Measurements from ENCODE around the gene EAF2.

EAF2 gene

DNA sequence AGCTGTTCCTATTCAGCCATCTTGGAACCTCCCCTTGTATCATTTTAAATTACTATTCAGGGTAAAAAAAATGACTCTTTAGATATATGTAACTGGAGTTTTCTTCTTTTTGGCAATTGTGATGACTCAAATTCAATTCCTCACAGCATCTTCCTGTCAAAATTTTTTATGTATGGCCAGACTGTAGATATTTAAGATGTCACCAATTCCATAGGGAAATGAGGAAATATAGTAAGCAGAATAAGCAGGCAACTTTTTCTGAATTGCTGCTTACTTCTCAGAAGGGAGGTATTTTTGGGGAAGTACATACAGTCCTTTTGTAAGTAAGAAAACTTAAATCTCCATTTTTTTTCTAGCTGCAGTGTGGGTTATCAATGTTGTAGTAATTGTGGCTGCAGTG lies 28.8 kb downstream of the EAF2 start:
- no peak for DNase-seq

DNA sequence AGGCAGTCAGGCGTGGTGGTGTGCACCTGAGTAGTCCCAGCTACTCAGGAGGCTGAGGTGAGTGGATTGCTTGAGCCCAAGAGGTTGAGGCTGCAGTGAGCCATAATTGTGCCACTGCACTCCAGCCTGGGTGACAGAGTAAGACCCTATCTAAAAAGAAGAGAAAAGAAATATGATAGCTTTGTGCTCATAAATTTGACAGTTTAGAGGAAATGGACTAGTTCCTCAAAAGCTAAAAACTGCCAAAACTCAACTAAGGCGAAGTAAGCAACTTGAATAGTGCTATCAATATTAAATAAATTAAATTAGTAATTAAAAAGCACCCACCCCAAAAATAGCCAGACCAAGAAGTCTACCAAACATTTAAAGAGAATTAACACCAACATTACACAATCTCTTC lies 34.7 kb downstream of the EAF2 start:
- no peak for DNase-seq

DNA sequence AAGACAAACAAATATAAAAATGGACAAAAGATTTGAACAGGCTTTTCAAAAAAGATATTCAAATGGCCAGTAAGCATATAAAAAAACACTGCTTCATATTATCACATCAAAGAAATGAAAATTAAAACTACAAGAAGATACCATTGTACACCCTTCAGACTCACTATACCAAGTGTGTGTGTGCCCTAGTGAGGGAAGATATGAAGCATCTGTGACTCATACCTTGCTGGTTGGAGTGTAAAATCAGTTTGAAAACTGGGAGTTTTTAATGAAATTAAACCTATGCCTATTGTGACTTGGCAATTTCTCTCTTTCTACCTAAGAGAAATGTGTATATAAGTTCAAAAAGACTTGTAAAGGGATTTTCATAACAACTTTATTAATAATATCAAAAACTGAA lies 35.7 kb downstream of the EAF2 start:
- no peak for DNase-seq

DNA sequence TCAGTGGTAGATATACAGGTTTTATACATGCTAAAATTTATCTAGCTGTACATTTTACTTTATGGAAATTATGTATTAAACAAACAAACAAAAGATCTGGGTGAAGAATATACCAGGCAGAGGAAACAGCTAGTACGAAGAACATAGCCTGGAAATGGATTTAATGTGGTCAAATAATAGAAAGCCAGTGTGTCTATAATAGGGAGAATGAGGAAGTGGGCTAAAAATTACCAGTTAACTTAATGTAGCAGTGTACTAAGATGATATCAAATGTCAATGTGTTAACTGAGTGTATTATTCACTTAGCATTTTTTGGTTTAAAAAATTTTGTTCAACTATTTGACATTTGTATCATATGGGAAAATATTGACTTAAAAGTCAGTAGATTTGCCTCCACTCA lies 36.4 kb downstream of the EAF2 start:
- no peak for DNase-seq

DNA sequence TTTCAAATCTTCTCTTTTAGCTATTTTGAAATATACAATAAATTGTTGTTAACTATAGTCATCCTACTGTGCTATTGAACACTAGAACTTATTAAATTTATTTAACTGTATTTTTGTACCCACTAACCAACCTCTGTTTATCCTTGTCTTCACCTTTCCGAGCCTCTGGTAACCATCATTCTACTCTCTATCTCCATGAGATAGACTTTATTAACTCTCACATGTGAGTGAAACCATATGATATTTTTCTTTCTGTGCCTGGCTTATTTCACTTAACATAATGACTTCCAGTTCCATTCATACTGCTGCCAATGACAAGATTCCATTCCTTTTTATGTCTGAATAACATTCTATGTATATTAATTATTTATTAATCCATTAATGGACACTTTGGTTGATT lies 43.4 kb downstream of the EAF2 start:
- no peak for DNase-seq

DNA sequence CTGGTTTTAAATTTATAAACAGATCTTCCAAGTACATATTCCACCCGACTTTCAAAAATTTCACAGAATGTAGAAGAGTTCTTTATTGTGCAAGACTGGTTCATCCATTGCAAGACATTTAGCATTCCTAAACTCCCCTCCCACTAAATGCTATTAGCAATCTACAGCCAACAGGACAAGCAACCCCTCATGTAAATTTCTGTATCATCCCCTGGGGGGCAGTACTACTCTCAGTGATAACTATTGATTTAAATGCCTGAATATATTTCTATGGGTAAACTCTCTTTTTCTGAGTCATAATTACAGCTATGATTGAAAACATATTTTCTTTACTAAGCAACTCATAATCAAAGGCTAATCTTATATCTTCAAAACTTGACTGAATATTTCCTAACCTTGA lies 48.5 kb downstream of the EAF2 start:
- no peak for DNase-seq

- DNase-seq = no peak
Measured at GRCh38 chr3:121885386-121885785, 50.4 kb downstream of the EAF2 start.

GRCh38 chr3:121894301-121894990 lies 59.4 kb downstream of the EAF2 start, which contains the start of gene SLC15A2:
TSS of gene SLC15A2 (plus strand) at chr3:121894401. CDS start at chr3:121894477, 76 bp downstream.
- DNase-seq = no peak

GRCh38 chr3:121895121-121895520 lies 60.1 kb downstream of the EAF2 start:
- no peak for DNase-seq

DNA sequence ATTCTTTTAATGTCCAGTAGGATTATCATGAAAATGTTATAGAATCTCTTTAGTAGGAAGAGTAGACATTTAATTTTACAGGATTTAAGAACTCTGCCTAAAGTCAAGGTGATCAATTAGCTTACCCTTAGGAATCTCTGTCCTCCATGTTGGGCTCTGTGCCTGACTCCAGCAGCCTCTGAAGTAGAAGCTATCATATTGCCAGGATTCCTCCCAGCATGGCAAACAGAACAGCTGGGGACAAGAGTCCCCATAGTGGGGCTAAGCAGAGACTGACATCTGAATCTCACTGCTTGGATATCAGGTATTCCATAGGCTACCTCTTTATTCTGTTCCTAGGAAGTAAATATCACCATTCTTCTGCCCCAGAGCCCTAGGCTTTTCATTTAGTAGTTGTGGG lies 60.7 kb downstream of the EAF2 start:
- no peak for DNase-seq

- no peak for DNase-seq
Measured at GRCh38 chr3:121896823-121897222, 61.8 kb downstream of the EAF2 start.

- DNase-seq = no peak
Measured at GRCh38 chr3:121897296-121897695, 62.3 kb downstream of the EAF2 start.

DNA sequence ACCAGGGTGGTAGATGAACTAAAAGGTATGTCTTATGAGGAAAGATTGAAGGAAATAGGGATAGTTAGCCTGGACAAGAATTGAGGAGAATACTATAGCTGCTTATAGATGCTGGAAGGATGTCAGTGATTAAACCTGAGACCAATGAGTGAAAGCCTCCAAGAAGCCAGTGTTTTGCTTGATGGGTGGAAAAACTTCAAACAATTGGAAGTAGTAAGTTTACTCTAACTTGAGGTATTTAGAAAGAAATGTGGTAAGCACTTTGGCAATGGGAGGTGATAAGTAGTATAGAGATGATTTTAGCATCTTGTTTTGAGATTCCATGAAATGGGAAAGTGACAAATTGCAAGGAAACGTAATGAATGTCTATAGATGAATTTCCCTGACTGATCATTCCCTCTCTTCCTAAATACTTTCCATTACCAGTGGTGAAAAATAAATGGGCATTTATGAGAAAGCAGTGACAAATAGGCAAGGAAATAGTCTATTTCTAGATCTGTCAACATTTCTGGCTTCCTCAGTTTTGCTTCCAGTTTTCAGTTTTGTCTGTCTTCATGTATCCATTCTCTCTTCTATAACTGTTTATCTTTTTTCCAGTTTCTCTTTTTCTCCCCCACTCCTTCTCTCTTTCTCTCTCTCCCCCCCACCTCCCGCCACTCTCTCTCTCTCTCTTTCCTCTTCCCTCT lies 78.4 kb downstream of the EAF2 start:
- DNase-seq = no peak

DNA sequence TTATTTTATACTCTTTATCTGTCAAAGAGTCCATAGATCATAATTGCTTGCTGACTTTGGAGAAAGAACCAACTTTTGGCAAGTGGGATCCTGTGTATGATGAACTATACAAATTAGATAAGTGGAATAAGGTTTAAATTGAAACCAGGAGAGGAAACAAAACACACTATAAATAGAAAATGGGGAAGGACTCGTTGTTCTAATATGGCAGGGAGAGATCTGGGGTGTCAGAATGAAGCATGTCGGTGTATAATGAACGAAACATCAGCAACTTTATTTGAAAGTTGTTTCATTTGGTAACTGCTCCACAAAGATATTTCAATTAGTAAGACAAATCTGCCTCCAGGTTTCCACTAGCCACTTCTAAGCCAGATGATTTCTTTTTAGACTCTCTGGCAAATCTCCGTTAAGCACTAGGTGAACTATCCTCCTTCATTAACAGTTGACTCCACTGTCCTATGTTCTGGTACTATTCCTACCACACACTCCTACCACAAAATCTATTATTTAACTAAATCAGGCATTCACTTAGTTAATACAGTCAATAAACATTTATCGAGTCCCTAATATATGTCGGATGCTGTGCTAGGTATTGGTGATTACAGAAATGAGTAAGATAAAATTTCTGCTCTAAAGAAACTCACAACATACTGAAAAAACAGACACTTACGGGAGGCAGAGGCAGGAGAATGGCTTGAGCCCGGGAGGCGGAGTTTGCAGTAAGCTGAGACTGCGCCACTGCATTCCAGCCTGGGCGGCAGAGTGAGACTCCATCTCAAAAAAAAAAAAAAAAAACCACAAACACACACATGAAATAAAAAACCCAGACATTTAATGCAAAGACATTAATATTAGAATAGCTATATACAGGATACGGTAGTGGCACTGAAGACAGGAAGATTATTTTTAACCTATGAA lies 79.3 kb downstream of the EAF2 start:
- no peak for DNase-seq

DNA sequence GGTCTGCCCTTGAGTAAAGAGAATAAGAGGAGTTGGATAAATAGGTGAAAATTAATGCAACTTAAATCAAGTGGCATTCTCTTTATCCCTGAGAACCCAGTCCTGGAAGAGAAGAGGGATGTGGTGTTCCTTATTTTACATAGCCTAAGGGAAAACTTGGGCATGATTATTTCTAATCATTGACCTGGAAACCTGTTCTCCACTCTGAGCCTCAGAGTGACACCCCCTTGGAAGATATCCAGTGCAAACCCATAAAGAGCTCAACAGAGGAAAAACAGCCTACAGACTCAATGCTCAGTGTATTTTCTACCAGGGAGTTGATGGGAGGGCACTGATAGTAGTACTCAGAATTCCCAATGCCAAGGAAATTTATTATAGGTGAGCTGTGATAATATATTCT lies 81.2 kb downstream of the EAF2 start:
- DNase-seq = no peak

GRCh38 chr3:121918779-121919483 lies 83.9 kb downstream of the EAF2 start:
- no peak for DNase-seq

DNA sequence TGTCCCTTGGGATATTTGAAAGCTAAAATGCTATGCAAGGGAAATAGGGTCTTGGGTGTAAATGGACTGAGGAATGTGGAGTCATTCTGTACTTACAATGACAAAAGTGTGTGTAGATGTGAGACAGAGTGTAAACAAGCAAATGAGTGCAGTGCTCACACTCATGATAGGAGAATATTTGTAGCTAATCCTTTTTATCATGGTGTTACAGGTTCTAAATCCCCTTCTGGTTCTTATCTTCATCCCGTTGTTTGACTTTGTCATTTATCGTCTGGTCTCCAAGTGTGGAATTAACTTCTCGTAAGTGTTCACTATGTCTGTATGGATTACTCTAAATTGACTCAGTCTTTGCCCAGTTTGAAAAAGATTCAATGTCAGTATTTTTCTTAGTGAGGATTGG lies 89.7 kb downstream of the EAF2 start:
- DNase-seq = no peak

DNA sequence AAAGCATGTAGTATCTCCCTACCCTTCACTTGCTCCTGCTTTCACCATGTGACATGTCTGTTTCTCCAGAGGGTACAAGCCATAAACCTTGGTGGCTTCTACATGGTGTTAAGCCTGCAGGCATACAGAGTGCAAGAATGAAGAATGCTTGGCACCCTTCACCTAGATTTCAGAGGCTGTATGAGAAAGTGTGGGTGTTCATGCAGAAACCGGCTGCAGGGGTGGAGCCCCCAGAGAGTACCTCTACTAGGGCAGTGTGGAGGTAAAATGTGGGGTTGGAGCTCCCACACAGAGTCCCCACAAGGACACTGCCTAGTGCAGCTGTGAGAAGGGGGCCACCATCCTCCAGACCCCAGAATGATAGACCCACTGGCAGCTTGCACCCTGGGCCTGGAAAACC lies 91.4 kb downstream of the EAF2 start:
- DNase-seq = no peak

Data from GOT3 (cell line).